Neuronal stem cell (in vitro differentiated cells): ENCODE data around the gene ST8SIA1. TPM values are rescaled to one million over a fixed set of nuclear protein-coding genes. Genes with fewer than 3 reads are reported as not detected.
A peak's percentile ranks its signal among the peaks of the same experiment; 100 is the strongest.
"Not testable (repeated sequence)": the region's sequence is repeated elsewhere in the genome, so short reads cannot be mapped to it uniquely, and the experiment has no call there.

Experiments
- DNase-seq: peaks from one replicate; pipeline ENCODE4 v3.0.0-alpha.2; 2013; ENCODE audit warnings: low spot score
- H2AFZ ChIP-seq: one replicate; pipeline ENCODE4 v1.6.1; 2013; ENCODE audit warnings: mild to moderate bottlenecking, low read length, inconsistent platforms
- H2AK5ac ChIP-seq: 2 replicates; pipeline ENCODE4 v1.6.1; 2013; ENCODE audit warnings: low read depth, mild to moderate bottlenecking, inconsistent platforms, low read length, moderate library complexity, mixed read lengths
- H2BK120ac ChIP-seq: 2 replicates; pipeline ENCODE4 v1.6.1; 2013; ENCODE audit warnings: low read depth, mild to moderate bottlenecking, inconsistent platforms, low read length, moderate library complexity, mixed read lengths
- H2BK12ac ChIP-seq: one replicate; pipeline ENCODE4 v1.6.1; 2013; ENCODE audit warnings: low read length, inconsistent platforms
- H2BK15ac ChIP-seq: 2 replicates; pipeline ENCODE4 v1.6.1; 2013; ENCODE audit warnings: mild to moderate bottlenecking, low read length, inconsistent platforms, mixed read lengths
- H2BK5ac ChIP-seq: one replicate; pipeline ENCODE4 v1.6.1; 2013; ENCODE audit warnings: inconsistent platforms, mild to moderate bottlenecking, low read length, moderate library complexity
- H3K14ac ChIP-seq: one replicate; pipeline ENCODE4 v1.6.1; 2013; ENCODE audit warnings: low read length, inconsistent platforms
- H3K18ac ChIP-seq: 2 replicates; pipeline ENCODE4 v1.6.1; 2013; ENCODE audit warnings: low read length, inconsistent platforms
- H3K23ac ChIP-seq: 2 replicates; pipeline ENCODE4 v1.6.1; 2013; ENCODE audit warnings: low read depth, mild to moderate bottlenecking, mixed read lengths, low read length, inconsistent platforms; ENCODE audit not compliant: poor library complexity
- H3K27ac ChIP-seq: replicated peaks from 3 replicates; pipeline ENCODE4 v1.5.1; 2013; ENCODE audit warnings: low read length, inconsistent platforms
- H3K27me3 ChIP-seq, 3 experiments: 2 replicates each; pipeline ENCODE4 v1.6.1; 2013; ENCODE audit warnings: low read length in 3 of 3, mild to moderate bottlenecking in 2 of 3, inconsistent platforms in 1 of 3, low read depth in 1 of 3, mixed read lengths in 1 of 3, moderate library complexity in 1 of 3; ENCODE audit not compliant: control insufficient read depth in 3 of 3, insufficient read depth in 3 of 3
- H3K36me3 ChIP-seq, 2 donors: replicated peaks in 1 of 2; 2 replicates each; pipeline ENCODE4 v1.6.1; 2013; ENCODE audit warnings: low read length in 2 of 2; ENCODE audit not compliant: control insufficient read depth in 2 of 2, insufficient read depth in 2 of 2
- H3K4ac ChIP-seq: 2 replicates; pipeline ENCODE4 v1.6.1; 2013; ENCODE audit warnings: inconsistent platforms, mild to moderate bottlenecking, low read length, moderate library complexity
- H3K4me1 ChIP-seq, 2 donors: 1 replicate in 1 of 2; 2 replicates in 1 of 2; pipeline ENCODE4 v1.6.1; 2013; ENCODE audit warnings: low read length in 2 of 2, low read depth in 1 of 2; ENCODE audit not compliant: control insufficient read depth in 2 of 2, insufficient read depth in 1 of 2
- H3K4me2 ChIP-seq: one replicate; pipeline ENCODE4 v1.6.1; 2013; ENCODE audit warnings: mild to moderate bottlenecking, low read length, inconsistent platforms; ENCODE audit not compliant: insufficient read depth, poor library complexity, severe bottlenecking
- H3K4me3 ChIP-seq, 2 donors: 2 replicates each; pipeline ENCODE4 v1.5.1; 2013; ENCODE audit warnings: low read length in 2 of 2, mild to moderate bottlenecking in 2 of 2, inconsistent platforms in 1 of 2, moderate library complexity in 1 of 2
- H3K79me1 ChIP-seq: one replicate; pipeline ENCODE4 v1.6.1; 2013; ENCODE audit warnings: low read depth, mild to moderate bottlenecking, inconsistent platforms, low read length, moderate library complexity
- H3K9ac ChIP-seq: one replicate; pipeline ENCODE4 v1.6.1; 2013; ENCODE audit warnings: mild to moderate bottlenecking, low read depth, low read length, inconsistent platforms; ENCODE audit not compliant: poor library complexity
- H3K9me3 ChIP-seq, 2 donors: replicated peaks in 1 of 2; 2 replicates each; pipeline versions ENCODE3 to v1.6.1; 2013; ENCODE audit warnings: low read length in 2 of 2, mild to moderate bottlenecking in 2 of 2, inconsistent platforms in 1 of 2, low read depth in 1 of 2, mixed read lengths in 1 of 2, moderate library complexity in 1 of 2; ENCODE audit not compliant: control insufficient read depth in 2 of 2, insufficient read depth in 1 of 2
- H4K8ac ChIP-seq: one replicate; pipeline ENCODE4 v1.6.1; 2013; ENCODE audit warnings: low read depth, mild to moderate bottlenecking, inconsistent platforms, low read length, moderate library complexity
- H4K91ac ChIP-seq: one replicate; pipeline ENCODE4 v1.6.1; 2013; ENCODE audit warnings: low read length, low read depth, mild to moderate bottlenecking, inconsistent platforms; ENCODE audit not compliant: poor library complexity
- WGBS, 2 donors: extraction: QIAGEN DNeasy Blood & Tissue Kit; methylation state at CpG; one replicate each; pipeline ENCODE4 v1.1.7; 2013; ENCODE audit warnings: missing lambda C conversion rate in 2 of 2, mixed read lengths in 1 of 2; ENCODE audit not compliant: insufficient read length in 2 of 2, insufficient replicate concordance in 1 of 2; ENCODE audit errors: extremely low coverage in 2 of 2; 5-methylcytosine and 5-hydroxymethylcytosine counted together
- polyA plus RNA-seq, 2 experiments: library from polyadenylated mRNA; stranded (reverse); fragments of 200-250 nt; gene quantifications; one replicate each; pipeline ENCODE4 v1.2.3, GENCODE V29; 2013

ST8SIA1 gene
- 8.4 TPM for polyA plus RNA-seq (2013, experiment 1 of 2)
- 9.0 TPM for polyA plus RNA-seq (2013, experiment 2 of 2)

- Histone ChIP-seq H3K4me2 (peak within 1 kb of the TSS; percentile 100), H3K79me1 (no peaks in the 10 kb centered on the region), H3K27me3 (peaks cover 0 to 18% (median 2%) of the 10 kb centered on the region in 3 experiments), H2BK5ac (no peak within 1 kb of the TSS), H3K18ac (peak within 1 kb of the TSS; percentile 90), H3K14ac (peak within 1 kb of the TSS; percentile 32), H3K23ac (peak within 1 kb of the TSS; percentile 47), H4K91ac (no peak within 1 kb of the TSS), H2BK120ac (peak within 1 kb of the TSS; percentile 65), H3K4me1 (peaks cover 4 to 18% of the 10 kb centered on the region in 2 donors), H3K9me3 (peaks cover 0 to 3% of the 10 kb centered on the region in 2 donors), H3K4me3 (peak within 1 kb of the TSS; percentile 88 to 89), H2BK12ac (no peak within 1 kb of the TSS), H2BK15ac (no peak within 1 kb of the TSS), H4K8ac (no peak within 1 kb of the TSS), H3K36me3 (peaks cover 0 to 21% of the 10 kb centered on the region in 2 donors), H3K27ac (no peak within 1 kb of the TSS), H2AFZ (peak within 1 kb of the TSS; percentile 94), H2AK5ac (peak within 1 kb of the TSS; percentile 50), H3K9ac (peak within 1 kb of the TSS; percentile 82), H3K4ac (no peak within 1 kb of the TSS)
- WGBS, 2 donors = no CpG with 5 or more reads among the region's 70 CpGs
- DNase-seq = peak; percentile 54
Measured at GRCh38 chr12:22334410-22335100, at the start of gene ST8SIA1. ST8SIA1 (minus strand) TSS chr12:22334707; CDS start chr12:22334232, 475 bp downstream.

- no peaks in the 10 kb centered on the region for H3K9me3 ChIP-seq
- no peaks in the 10 kb centered on the region for H3K36me3 ChIP-seq
- DNase-seq = no peak
- no peak overlapping the region for H2BK12ac ChIP-seq
- H3K23ac ChIP-seq = no peak overlapping the region
- no peaks in the 10 kb centered on the region for H3K27me3 ChIP-seq
- H3K9ac ChIP-seq = no peak overlapping the region
- H2BK120ac ChIP-seq = no peak overlapping the region
- no CpG with 5 or more reads among the region's 3 CpGs for WGBS, 2 donors
- H2AK5ac ChIP-seq = no peak overlapping the region
- no peaks in the 10 kb centered on the region for H3K79me1 ChIP-seq
- H3K18ac ChIP-seq = no peak overlapping the region
- H3K14ac ChIP-seq = no peak overlapping the region
- no peak overlapping the region for H2AFZ ChIP-seq
- H3K4me3 ChIP-seq = no peak overlapping the region
- H2BK5ac ChIP-seq = no peak overlapping the region
- no peaks in the 10 kb centered on the region for H3K4me1 ChIP-seq
- H4K91ac ChIP-seq = no peak overlapping the region
- no peak overlapping the region for H2BK15ac ChIP-seq
- H4K8ac ChIP-seq = no peak overlapping the region
- no peak overlapping the region for H3K27ac ChIP-seq
- no peak overlapping the region for H3K4ac ChIP-seq
- H3K4me2 ChIP-seq = no peak overlapping the region
Measured at GRCh38 chr12:22380031-22380430, 45.5 kb upstream of the ST8SIA1 start.

- no peak overlapping the region for H2BK5ac ChIP-seq
Measured at GRCh38 chr12:22377731-22378496, 43.4 kb upstream of the ST8SIA1 start.

GRCh38 chr12:22376596-22377150 is 42.2 kb upstream of the ST8SIA1 start:
- H3K9me3 ChIP-seq, H2BK120ac ChIP-seq, DNase-seq, H2BK15ac ChIP-seq, H2AFZ ChIP-seq, H2AK5ac ChIP-seq, H3K18ac ChIP-seq, H2BK5ac ChIP-seq, H3K27me3 ChIP-seq, H3K4ac ChIP-seq, H4K91ac ChIP-seq, H3K4me1 ChIP-seq, H3K14ac ChIP-seq, H3K79me1 ChIP-seq, H2BK12ac ChIP-seq, H3K36me3 ChIP-seq, H3K4me2 ChIP-seq, H3K4me3 ChIP-seq, H4K8ac ChIP-seq, H3K27ac ChIP-seq, H3K23ac ChIP-seq, H3K9ac ChIP-seq: not testable (repeated sequence)
- no CpG with 5 or more reads among the region's 44 CpGs for WGBS, 2 donors

More at GRCh38 chr12:22377731-22378496, 43.4 kb upstream of the ST8SIA1 start:
- no peak overlapping the region for H3K27ac ChIP-seq
- no peak overlapping the region for H2BK12ac ChIP-seq
- WGBS, 2 donors = no CpG with 5 or more reads among the region's 4 CpGs
- no peak overlapping the region for H3K9ac ChIP-seq
- no peak overlapping the region for H3K18ac ChIP-seq
- H3K4me3 ChIP-seq = no peak overlapping the region
- no peak overlapping the region for H3K4ac ChIP-seq
- no peaks in the 10 kb centered on the region for H3K9me3 ChIP-seq
- H2AFZ ChIP-seq = peak overlapping the region; percentile 35
- H3K79me1 ChIP-seq = no peaks in the 10 kb centered on the region
- no peaks in the 10 kb centered on the region for H3K36me3 ChIP-seq
- H4K91ac ChIP-seq = no peak overlapping the region
- no peaks in the 10 kb centered on the region for H3K27me3 ChIP-seq
- H2AK5ac ChIP-seq = no peak overlapping the region
- no peaks in the 10 kb centered on the region for H3K4me1 ChIP-seq
- no peak overlapping the region for H3K4me2 ChIP-seq
- no peak overlapping the region for H4K8ac ChIP-seq
- no peak overlapping the region for H2BK15ac ChIP-seq
- DNase-seq = no peak
- no peak overlapping the region for H3K14ac ChIP-seq
- no peak overlapping the region for H3K23ac ChIP-seq
- no peak overlapping the region for H2BK120ac ChIP-seq
